TTC549 (cell line): ENCODE results near the gene CMTM7.
"Not testable (repeated sequence)": the region's sequence is repeated elsewhere in the genome, so short reads cannot be mapped to it uniquely, and the experiment has no call there.

Source experiments
- FAIRE-seq: peaks from 2 replicates; lab custom pipeline; 2012; peaks lifted over from hg19 to GRCh38; lab: Jason Lieb, UNC

The CMTM7 gene

DNA sequence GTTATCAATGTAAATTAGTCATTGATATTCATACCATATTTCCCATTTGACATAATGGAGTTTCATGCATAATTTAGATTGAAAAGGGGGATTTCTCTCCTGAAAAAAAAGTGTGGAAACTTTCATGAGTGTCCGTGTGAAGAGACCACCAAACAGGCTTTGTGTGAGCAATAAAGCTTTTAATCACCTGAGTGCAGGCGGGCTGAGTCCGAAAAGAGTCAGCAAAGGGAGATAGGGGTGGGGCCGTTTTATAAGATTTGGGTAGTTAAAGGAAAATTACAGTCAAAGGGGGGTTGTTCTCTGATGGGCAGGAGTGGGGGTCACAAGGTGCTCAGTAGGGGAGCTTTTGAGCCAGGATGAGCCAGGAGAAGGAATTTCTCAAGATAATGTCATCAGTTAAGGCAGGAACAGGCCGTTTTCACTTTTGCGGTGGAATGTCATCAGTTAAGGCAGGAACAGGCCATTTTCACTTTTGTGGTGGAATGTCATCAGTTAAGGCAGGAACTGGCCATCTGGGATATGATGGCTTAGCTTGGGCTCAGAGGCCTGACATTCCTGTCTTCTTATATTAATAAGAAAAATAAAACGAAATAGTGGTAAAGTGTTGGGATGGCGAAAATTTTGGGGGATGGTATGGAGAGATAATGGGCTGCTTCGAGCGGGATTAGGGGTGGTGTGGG lies 69.3 kb downstream of the CMTM7 start:
- not testable (repeated sequence) for FAIRE-seq

GRCh38 chr3:32462191-32462986 lies 70.7 kb downstream of the CMTM7 start:
- FAIRE-seq = not testable (repeated sequence)

DNA sequence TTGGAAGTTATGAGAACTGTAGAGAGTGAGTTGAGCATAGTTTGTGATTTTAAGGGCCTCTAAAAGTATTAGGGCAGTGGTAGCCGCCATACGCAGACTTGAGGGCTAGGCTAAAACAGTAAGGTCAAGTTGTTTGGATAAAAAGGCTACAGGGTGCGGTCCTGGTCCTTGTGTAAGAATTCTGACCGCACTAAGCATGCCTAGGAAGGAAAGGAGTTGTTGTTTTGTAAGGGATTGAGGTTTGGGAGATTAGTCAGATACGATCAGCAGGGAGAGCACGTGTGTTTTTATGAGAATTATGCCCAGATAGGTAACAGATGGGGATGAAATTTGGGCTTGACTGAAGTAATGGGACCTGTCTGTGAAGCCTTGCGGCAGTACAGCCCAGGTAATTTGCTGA lies 71.8 kb downstream of the CMTM7 start:
- FAIRE-seq = not testable (repeated sequence)

- not testable (repeated sequence) for FAIRE-seq
These were observed 73.1 kb downstream of the CMTM7 start for GRCh38 chr3:32464726-32465125.

DNA sequence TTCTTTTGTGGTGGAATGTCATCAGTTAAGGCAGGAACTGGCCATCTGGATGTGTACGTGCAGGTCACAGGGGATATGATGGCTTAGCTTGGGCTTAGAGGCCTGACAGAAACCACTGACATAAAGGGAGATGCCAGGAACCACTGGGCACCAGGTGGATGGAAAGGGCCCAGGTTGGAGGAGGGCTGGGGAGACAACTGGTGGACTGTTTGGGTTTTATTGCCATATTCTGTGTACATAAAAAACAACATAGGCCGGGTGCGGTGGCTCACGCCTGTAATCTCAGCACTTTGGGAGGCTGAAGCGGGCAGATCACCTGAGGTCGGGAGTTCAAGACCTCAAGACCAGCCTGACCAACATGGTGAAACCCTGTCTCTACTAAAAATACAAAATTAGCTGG lies 75.2 kb downstream of the CMTM7 start:
- not testable (repeated sequence) for FAIRE-seq

DNA sequence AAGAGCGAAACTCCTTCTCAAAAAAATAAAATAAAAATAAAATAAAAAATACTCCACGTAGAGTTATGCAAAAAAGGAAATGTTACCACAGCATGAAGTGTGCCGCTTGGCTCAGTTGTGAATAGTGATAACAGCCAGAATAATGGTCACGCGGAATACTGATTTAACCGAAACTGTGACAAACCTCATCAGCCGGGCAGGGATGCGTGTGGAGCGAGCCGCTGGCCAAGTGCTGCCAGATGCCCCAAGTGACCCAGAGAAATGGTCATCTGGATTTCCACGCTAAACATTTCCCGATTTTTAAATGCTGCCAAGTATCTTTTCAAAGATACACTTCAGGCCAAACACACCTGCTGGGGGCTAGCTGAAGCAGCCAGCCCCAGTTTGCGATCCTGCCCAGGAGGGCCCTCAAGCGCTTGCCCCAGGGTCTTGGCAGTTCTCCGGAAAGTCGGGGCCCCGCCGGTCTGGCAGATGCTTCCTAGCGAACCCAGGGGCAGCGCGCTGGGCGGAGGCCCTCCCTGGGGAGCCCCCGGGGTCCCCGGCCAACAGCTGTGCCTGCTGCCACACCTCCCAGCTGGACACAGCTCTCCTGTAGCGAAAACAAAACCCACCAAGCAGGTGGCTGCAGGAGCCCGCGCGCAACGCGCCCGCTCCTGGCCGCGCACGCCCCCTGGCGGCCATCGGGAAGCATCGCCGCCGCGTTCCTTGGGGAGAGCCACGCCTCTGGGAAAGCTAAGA lies 75.8 kb downstream of the CMTM7 start:
- no peak for FAIRE-seq

- no peak for FAIRE-seq
These were observed 77.7 kb downstream of the CMTM7 start for GRCh38 chr3:32469151-32469874.

GRCh38 chr3:32470362-32470761 lies 78.7 kb downstream of the CMTM7 start:
- no peak for FAIRE-seq

GRCh38 chr3:32471246-32471645 lies 79.6 kb downstream of the CMTM7 start:
- FAIRE-seq = no peak

DNA sequence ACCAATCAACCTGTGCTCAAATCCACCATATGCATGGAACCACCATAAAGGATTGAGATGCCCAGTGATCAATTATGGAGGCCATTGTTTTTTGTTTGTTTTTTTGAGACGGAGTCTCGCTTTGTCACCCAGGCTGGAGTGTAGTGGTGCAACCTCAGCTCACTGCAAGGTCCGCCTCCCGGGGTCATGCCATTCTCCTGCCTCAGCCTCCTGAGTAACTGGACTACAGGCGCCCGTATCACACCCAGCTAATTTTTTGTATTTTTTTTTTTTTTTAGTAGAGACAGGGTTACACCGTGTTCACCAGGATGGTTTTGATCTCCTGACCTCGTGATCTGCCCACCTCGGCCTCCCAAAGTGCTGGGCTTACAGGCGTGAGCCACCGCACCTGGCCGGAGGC lies 80.5 kb downstream of the CMTM7 start:
- FAIRE-seq = not testable (repeated sequence)

DNA sequence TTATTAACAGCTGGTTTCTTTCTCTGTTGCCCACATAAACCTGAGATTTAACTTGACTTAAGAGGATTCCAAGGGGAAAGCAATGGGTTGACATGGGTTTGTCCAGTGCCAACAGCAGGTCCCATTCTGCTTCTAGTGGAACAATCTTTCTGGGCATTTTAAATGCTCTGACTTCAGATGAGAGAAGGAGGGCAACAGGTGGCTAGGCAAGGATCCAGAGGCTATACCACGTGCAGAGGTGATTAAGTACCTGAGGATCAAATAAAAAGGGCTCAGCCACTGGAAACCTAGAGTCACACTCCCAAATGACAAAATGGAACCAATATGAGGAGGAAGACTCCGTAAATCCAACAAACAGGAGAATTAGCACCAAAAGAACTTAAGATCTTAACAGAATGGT lies 82.5 kb downstream of the CMTM7 start:
- FAIRE-seq = no peak

DNA sequence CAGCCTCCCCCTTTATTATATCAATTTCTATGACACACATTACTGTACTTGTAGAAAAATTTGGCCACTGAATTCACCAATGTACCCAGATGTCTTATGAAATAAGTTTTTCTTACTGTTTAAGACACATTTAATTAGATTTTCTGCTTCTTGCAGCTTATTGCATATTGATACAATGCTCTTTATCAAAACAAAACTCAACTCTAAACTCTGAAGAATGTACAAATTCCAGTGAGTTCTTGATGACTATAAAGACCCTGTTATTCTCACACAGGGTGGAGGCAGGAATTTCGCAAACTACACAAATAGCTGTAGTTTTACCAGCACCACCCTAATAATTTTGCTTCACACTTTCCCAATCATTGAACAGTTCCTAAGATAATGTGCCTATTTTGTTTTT lies 89.0 kb downstream of the CMTM7 start:
- FAIRE-seq = no peak

GRCh38 chr3:32481791-32482631 lies 90.4 kb downstream of the CMTM7 start:
- FAIRE-seq = no peak

- no peak for FAIRE-seq
These were observed 91.0 kb downstream of the CMTM7 start for GRCh38 chr3:32482693-32483092.

GRCh38 chr3:32483772-32484171 lies 92.1 kb downstream of the CMTM7 start:
- FAIRE-seq = no peak

DNA sequence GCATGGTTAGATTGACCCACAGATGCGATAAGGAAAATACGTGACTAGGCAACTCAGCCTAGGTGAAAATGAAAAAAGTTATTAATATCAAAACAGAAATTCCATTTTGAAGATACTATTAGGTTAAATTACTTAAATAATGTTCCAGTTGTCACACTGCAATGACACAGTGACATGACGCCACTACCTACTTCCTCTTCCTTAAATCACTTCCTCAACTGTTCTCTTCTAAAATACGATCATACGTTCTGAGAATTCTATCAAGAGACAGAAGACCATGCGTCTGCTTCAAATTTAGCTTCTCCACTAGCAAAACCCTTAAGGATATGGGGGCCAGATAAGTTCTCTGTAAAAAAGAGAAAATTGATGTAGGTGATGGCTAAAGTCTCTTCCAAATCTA lies 92.8 kb downstream of the CMTM7 start:
- no peak for FAIRE-seq

DNA sequence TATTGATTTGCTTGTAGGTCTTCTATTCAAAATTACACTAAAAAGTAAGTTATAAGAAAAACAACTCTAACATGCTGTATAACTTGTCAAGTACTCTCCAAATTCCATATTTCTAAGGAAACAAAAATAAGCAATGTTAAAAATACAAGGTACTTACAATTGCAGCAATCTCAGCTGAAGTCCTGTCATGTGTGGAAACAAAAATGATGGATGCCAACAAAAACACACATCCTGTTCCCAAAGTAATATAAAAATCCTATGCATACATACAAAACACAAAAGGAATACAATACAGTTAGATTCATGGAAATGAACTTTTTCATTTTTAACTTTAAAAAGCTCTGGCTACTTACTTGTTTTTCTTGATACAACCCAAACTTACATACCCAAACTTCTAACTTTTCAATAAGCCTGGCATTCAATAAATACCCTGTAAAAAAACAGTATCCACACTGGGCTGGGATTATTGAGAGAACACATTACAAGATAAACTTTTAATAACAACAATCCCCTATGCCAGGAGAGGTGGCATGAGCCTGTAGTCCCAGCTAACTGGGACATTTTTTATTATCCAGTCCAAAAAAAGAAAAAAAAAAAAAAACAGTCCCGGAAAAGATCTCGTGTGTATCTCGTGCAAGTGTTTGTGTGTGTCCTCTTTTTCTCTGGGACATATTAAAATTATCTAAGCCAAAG lies 96.3 kb downstream of the CMTM7 start:
- no peak for FAIRE-seq

GRCh38 chr3:32488474-32489008 lies 96.9 kb downstream of the CMTM7 start:
- FAIRE-seq = no peak

DNA sequence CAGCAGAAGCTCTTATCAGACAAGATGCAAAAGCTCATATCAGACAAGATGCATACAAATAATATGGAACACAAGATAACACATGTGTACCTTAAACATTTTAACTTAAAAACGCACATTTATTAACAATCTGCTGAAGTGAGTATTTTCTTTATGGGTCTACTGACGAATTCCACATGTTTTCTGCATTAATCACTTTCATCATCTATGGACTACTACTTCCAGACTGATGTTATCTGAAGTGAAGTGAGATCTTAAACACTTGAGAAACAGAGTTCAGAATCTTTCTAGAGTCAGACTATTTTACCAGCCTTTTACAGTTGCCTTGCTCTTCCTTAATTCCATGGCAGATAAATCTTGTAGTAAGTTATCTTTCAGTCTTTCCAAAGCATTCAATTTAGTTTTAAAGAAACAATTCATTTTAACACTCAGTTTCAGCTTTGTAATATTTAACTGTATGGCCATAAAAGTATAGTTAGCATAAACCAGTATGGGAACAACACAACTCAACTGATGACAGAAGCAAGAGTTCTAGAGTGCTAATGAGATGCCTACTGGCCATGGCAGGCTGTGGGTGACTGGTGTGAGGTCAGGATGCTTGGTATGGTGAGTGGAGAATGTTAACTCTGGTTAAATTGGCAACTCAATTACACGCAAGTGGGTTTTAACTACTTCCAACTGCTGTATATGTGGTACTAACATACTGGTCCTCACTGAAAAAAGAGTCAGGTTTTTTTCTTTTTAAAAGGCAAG lies 101.2 kb downstream of the CMTM7 start:
- no peak for FAIRE-seq
